HG03066 (cell line): ENCODE data around the gene GSG1L.
"Not testable (repeated sequence)": the region's sequence is repeated elsewhere in the genome, so short reads cannot be mapped to it uniquely, and the experiment has no call there.

Experiments used
- ATAC-seq: cut with Tn5 transposase; IDR thresholded peaks from one replicate; pipeline ENCODE4 v1.9.1; 2021; ENCODE audit warnings: low read depth; ENCODE audit not compliant: unreplicated experiment

GSG1L gene

GRCh38 chr16:27749547-27749875 is 314.0 kb downstream of the GSG1L start:
- no peak for ATAC-seq

GRCh38 chr16:27748868-27749546 is 314.5 kb downstream of the GSG1L start:
- ATAC-seq, result no peak

DNA sequence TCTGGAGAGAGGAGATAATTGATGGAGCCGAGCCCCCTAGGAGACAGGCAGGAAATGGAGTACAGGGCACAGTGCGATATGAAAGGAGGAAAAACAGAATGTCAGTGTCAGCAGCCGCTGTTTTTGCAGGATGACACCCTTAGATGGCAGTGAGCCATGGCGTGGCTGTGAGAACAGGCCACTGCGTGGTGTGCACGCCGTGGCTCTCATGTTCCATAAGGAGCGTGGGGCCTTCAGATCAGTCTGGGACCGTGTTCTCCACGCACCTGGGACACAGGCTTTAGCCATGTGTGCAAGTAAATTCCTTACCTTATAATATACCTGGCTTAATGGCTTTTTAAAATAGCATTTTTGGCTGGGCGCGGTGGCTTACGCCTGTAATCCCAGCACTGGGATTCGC is 315.6 kb downstream of the GSG1L start:
- ATAC-seq, result no peak

DNA sequence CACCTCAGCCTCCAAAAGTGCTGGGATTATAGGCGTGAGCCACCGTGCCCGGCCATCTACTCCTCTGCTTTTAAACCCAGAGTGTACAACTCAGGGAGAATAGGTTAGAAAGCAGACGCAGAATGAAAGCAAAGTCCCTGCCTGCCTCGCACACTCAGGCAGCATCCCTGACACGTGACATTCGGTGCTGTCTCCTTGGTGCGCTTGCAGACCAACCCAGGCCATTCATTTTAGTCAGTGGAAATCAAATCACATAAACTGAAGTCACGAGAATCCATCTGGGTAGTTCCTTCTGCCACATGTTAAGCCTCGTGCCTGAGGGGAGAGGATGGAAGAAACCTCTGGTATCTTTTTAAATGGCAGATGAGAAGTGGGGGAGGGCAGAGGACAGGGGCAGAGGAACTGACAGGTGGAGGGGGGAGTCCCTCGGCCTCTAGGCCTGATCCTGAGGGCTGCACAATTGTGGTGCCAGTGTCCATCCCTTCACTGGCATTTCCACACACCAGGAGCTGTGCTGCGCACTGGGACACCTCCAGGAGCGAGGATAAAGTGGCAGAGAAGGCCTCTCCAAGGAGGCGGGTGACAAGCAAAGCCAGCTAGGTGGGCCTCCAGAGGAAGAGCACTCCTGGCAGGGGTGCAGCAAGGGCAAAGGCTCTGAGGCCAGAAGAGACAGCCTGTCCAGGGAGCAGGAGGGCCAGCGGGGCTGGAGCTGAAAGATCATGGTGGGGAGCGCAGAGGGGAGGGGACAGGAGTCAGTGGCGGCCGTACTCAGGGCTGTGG is 317.2 kb downstream of the GSG1L start:
- ATAC-seq, result no peak

GRCh38 chr16:27745348-27745747 is 318.2 kb downstream of the GSG1L start:
- no peak for ATAC-seq

- ATAC-seq, result no peak
Observed at GRCh38 chr16:27743963-27744362, 319.6 kb downstream of the GSG1L start.

DNA sequence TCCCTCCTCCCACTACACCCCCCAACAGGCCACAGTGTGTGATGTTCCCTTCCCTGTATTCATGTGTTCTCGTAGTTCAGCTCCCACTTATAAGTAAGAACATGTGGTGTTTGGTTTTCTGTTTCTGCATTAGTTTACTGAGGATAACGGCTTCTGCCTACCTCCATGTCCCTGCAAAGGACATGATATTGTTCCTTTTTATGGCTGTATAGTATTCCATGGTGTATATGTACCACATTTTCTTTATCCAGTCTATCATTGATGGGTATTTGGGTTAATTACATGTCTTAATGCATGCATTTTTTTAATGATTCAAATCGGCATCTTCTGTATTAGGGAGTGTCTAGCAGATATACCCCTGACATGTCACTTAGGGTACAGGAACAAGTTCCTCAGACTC is 320.5 kb downstream of the GSG1L start:
- ATAC-seq, result not testable (repeated sequence)

DNA sequence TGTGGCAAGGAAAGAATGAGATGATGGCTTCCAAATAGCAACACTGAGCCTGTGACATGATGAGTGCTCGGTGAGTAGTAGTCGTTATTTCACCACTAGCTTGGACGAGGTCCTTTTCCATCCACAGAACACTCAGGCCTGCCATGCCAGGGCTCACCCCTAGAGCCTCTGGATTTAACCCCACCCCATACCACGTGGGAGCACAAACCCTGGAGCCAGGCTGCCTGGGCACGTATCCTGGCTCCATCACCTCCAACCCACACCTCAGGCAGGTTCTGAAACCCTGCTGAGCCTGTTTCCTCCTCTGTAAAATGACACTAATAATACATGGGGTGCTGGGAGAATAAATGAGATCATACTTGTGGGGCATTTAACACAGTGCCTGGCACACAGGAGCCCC is 321.2 kb downstream of the GSG1L start:
- no peak for ATAC-seq

GRCh38 chr16:27740496-27741201 is 322.9 kb downstream of the GSG1L start:
- ATAC-seq, result no peak

- no peak for ATAC-seq
Observed at GRCh38 chr16:27739606-27740357, 323.7 kb downstream of the GSG1L start.

DNA sequence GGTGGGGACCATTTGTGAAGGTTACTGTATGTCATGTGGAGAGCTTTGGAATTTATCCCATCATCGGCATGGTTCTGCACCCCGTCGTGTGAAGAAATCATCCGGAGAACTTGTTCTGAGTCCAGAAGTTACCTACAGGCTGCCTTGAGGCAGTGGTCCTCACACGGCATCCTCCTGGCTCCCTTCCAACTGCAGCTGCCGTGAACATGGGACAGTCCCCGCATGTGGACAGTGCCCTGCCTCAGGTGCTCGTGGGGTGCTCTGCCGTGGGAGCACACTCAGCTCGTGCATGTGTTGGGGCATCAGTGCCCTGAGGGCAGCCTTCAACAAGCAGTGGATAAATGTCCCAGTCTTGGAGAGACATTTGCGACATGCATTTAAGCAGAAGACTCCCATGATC is 324.9 kb downstream of the GSG1L start:
- no peak for ATAC-seq
